SK-N-SH treated with all-trans-retinoic acid at 6 μM for 48 hours (cell line): ENCODE results near the gene BCORL1.
A peak's percentile ranks its signal among the peaks of the same experiment; 100 is the strongest.

ENCODE experiments used
- ATAC-seq: fragments of 200-7000 bp; cut with Tn5 transposase; 3 replicates; pipeline ENCODE4 v1.9.1; 2020; ENCODE audit warnings: mild to moderate bottlenecking, moderate library complexity
- ARNTL ChIP-seq: fragments of 450-650 bp; formaldehyde crosslinking; IDR thresholded peaks from 2 replicates; pipeline ENCODE4 v1.5.0; 2020; ENCODE audit warnings: low read depth, mild to moderate bottlenecking, moderate library complexity, borderline replicate concordance
- CREB5 ChIP-seq: fragments of 250-450 bp; sonication (Bioruptor Pico); IDR thresholded peaks from 2 replicates; pipeline ENCODE4 v1.5.1; 2020; ENCODE audit warnings: low read depth, mild to moderate bottlenecking, moderate library complexity
- CSRNP3 ChIP-seq: fragments of 250-450 bp; sonication (Bioruptor Pico); IDR thresholded peaks from 2 replicates; pipeline ENCODE4 v1.5.1; 2021; ENCODE audit warnings: mild to moderate bottlenecking, moderate library complexity
- ESRRG ChIP-seq: fragments of 250-450 bp; sonication (Bioruptor Pico); IDR thresholded peaks from 2 replicates; pipeline ENCODE4 v1.6.1; 2021; ENCODE audit warnings: mild to moderate bottlenecking
- GLIS3 ChIP-seq: fragments of 250-450 bp; sonication (Bioruptor Pico); IDR thresholded peaks from 2 replicates; pipeline ENCODE4 v1.5.0; 2020; ENCODE audit warnings: mild to moderate bottlenecking, moderate library complexity
- ISL1 ChIP-seq: fragments of 250-450 bp; sonication (Bioruptor Pico); IDR thresholded peaks from 2 replicates; pipeline ENCODE4 v2.1.2; 2022; ENCODE audit warnings: mild to moderate bottlenecking, moderate library complexity
- OSR1 ChIP-seq: fragments of 250-450 bp; sonication (Bioruptor Pico); IDR thresholded peaks from 2 replicates; pipeline ENCODE4 v1.8.0; 2022; ENCODE audit warnings: moderate library complexity, mild to moderate bottlenecking, inconsistent platforms
- PATZ1 ChIP-seq: fragments of 250-450 bp; sonication (Bioruptor Pico); IDR thresholded peaks from 2 replicates; pipeline ENCODE4 v1.8.0; 2020; ENCODE audit warnings: mild to moderate bottlenecking, moderate library complexity, borderline replicate concordance
- POU6F1 ChIP-seq: fragments of 250-450 bp; sonication (Bioruptor Pico); IDR thresholded peaks from 2 replicates; pipeline ENCODE4 v1.8.0; 2021; ENCODE audit warnings: low read depth, mild to moderate bottlenecking, moderate library complexity, borderline replicate concordance
- PPARA ChIP-seq: fragments of 250-450 bp; sonication (Bioruptor Pico); IDR thresholded peaks from 2 replicates; pipeline ENCODE4 v1.5.0; 2020; ENCODE audit warnings: mild to moderate bottlenecking, borderline replicate concordance
- RARB ChIP-seq: fragments of 250-450 bp; sonication (Bioruptor Pico); IDR thresholded peaks from 2 replicates; pipeline ENCODE4 v1.8.0; 2021; ENCODE audit warnings: mild to moderate bottlenecking, moderate library complexity
- TCF4 ChIP-seq: fragments of 250-450 bp; sonication (Bioruptor Pico); IDR thresholded peaks from 2 replicates; pipeline ENCODE4 v1.8.0; 2021; ENCODE audit warnings: mild to moderate bottlenecking, moderate library complexity, borderline replicate concordance
- TOX ChIP-seq: fragments of 250-450 bp; sonication (Bioruptor Pico); IDR thresholded peaks from 2 replicates; pipeline ENCODE4 v1.8.0; 2021; ENCODE audit warnings: mild to moderate bottlenecking, moderate library complexity, borderline replicate concordance
- TSHZ2 ChIP-seq: fragments of 250-450 bp; sonication (Bioruptor Pico); IDR thresholded peaks from 2 replicates; pipeline ENCODE4 v1.5.0; 2020; ENCODE audit warnings: mild to moderate bottlenecking, moderate library complexity
- ZC3H10 ChIP-seq: fragments of 250-450 bp; sonication (Bioruptor Pico); IDR thresholded peaks from 2 replicates; pipeline ENCODE4 v1.5.1; 2021; ENCODE audit warnings: mild to moderate bottlenecking, moderate library complexity
- ZFP3 ChIP-seq: fragments of 250-450 bp; sonication (Bioruptor Pico); IDR thresholded peaks from 2 replicates; pipeline ENCODE4 v1.5.0; 2020; ENCODE audit warnings: mild to moderate bottlenecking, moderate library complexity
- ZFP30 ChIP-seq: fragments of 450-650 bp; formaldehyde crosslinking; IDR thresholded peaks from 2 replicates; pipeline ENCODE4 v1.5.0; 2022; ENCODE audit warnings: mild to moderate bottlenecking, moderate library complexity
- ZNF565 ChIP-seq: fragments of 450-650 bp; formaldehyde crosslinking; conservative IDR thresholded peaks from 2 replicates; pipeline ENCODE4 v1.5.0; 2020; ENCODE audit warnings: low read depth, mild to moderate bottlenecking, moderate library complexity
- ZNF70 ChIP-seq: fragments of 450-650 bp; formaldehyde crosslinking; IDR thresholded peaks from 2 replicates; pipeline ENCODE4 v1.5.0; 2020; ENCODE audit warnings: mild to moderate bottlenecking, moderate library complexity

The BCORL1 gene

GRCh38 chrX:129939986-129940385 is 42.4 kb upstream of the BCORL1 start:
- no peak for ATAC-seq
- TF ChIP-seq PATZ1 (no peak), CREB5 (CRISPR knock-in tag) (no peak), ESRRG (CRISPR knock-in tag) (no peak), ZC3H10 (CRISPR knock-in tag) (no peak), RARB (no peak), GLIS3 (no peak), ISL1 (CRISPR knock-in tag) (no peak), ZNF70 (CRISPR knock-in tag) (no peak), CSRNP3 (CRISPR knock-in tag) (no peak), ARNTL (no peak), TSHZ2 (no peak), POU6F1 (CRISPR knock-in tag) (no peak), ZFP3 (CRISPR knock-in tag) (no peak)

- no peak for TF ChIP-seq PPARA (CRISPR knock-in tag)
- TF ChIP-seq TCF4 (CRISPR knock-in tag): no peak
- TF ChIP-seq OSR1 (CRISPR knock-in tag): no peak
- TF ChIP-seq TOX (CRISPR knock-in tag): no peak
- ATAC-seq: no peak
Measured at GRCh38 chrX:129940721-129941120, 41.7 kb upstream of the BCORL1 start.

- peak; percentile 27; the same call in 2 of the 3 replicates for ATAC-seq
- TF ChIP-seq POU6F1 (CRISPR knock-in tag): no peak
- TF ChIP-seq ZNF565 (CRISPR knock-in tag): no peak
- no peak for TF ChIP-seq TSHZ2
- no peak for TF ChIP-seq RARB
- no peak for TF ChIP-seq TOX (CRISPR knock-in tag)
- no peak for TF ChIP-seq OSR1 (CRISPR knock-in tag)
- TF ChIP-seq GLIS3: no peak
- TF ChIP-seq ZFP30 (CRISPR knock-in tag): no peak
- no peak for TF ChIP-seq CREB5 (CRISPR knock-in tag)
- no peak for TF ChIP-seq PPARA (CRISPR knock-in tag)
Measured at GRCh38 chrX:129945131-129945530, 37.3 kb upstream of the BCORL1 start.
